Motor neuron (in vitro differentiated cells): ENCODE measurements around the gene KLHL29. TPM values are rescaled to one million over a fixed set of nuclear protein-coding genes. Genes with fewer than 3 reads are reported as not detected.

Experiments used
- ATAC-seq, 8 experiments: fragments of 200-7000 bp; cut with Tn5 transposase; replicated peaks in 6 of 8; 2 replicates each; pipeline ENCODE4 v1.8.0; 2021; ENCODE audit warnings: mild to moderate bottlenecking in 8 of 8, moderate library complexity in 8 of 8
- H3K27ac ChIP-seq, 2 donors: fragments of 250-450 bp; sonication (Bioruptor Pico); 2 replicates each; pipeline ENCODE4 v1.9.0; 2021; ENCODE audit warnings: antibody characterized with exemption in 2 of 2, mild to moderate bottlenecking in 2 of 2, moderate library complexity in 1 of 2
- H3K4me1 ChIP-seq, 2 donors: fragments of 250-450 bp; sonication (Bioruptor Pico); replicated peaks in 1 of 2; 2 replicates each; pipeline ENCODE4 v1.6.1; 2021; ENCODE audit warnings: antibody characterized with exemption in 2 of 2, mild to moderate bottlenecking in 2 of 2, moderate library complexity in 1 of 2
- H3K4me3 ChIP-seq, 5 donors: fragments of 250-450 bp; sonication (Bioruptor Pico); 2 replicates each; pipeline ENCODE4 v1.9.0; 2021; ENCODE audit warnings: antibody characterized with exemption in 5 of 5, mild to moderate bottlenecking in 5 of 5, moderate library complexity in 4 of 5
- WGBS, 10 experiments: fragments of 450-650 bp; shearing (Covaris generic); methylation state at CpG; one replicate each; pipeline ENCODE4 v1.0.0; 2022; 5-methylcytosine and 5-hydroxymethylcytosine counted together
- in situ Hi-C, 9 experiments: fragments of 400-800 bp; cut with MboI; loops; one replicate each; pipeline ENCODE4 v1.15.0; 2021; ENCODE audit warnings: low sequenced_read_pairs in 9 of 9, low pct_unique_long_range_greater_than_20kb in 2 of 9; ENCODE audit not compliant: unreplicated experiment in 9 of 9
- total RNA-seq, 8 experiments: library from RNA; unstranded; fragments of 300-600 nt; gene quantifications; 2 replicates each; pipeline versions ENCODE4 v1.2.3 to v1.2.4, GENCODE V29; 2022

Gene KLHL29
- total RNA-seq, 8 experiments from 2014 or later, result 4.1 to 58.7 (median 5.4) TPM

GRCh38 chr2:23432531-23432930 lies 47.6 kb downstream of the KLHL29 start:
- no peak overlapping the region for H3K4me3 ChIP-seq
- WGBS, 10 experiments, result 50 to 100% (median 89%) methylated on average over 1 to 3 of the region's 3 CpGs; no CpG with 5 or more reads in 4 of the 10 experiments
- in situ Hi-C loops, result no loop called here

GRCh38 chr2:23433282-23433681 lies 48.3 kb downstream of the KLHL29 start:
- Histone ChIP-seq H3K4me1 (peaks cover 4 to 6% of the 10 kb centered on the region in 2 donors), H3K27ac (no peak overlapping the region), H3K4me3 (no peak overlapping the region)
- ATAC-seq, result no peak
- in situ Hi-C loops, result no loop called here
- 33 to 100% (median 88%) methylated on average over 1 to 4 of the region's 6 CpGs; no CpG with 5 or more reads in 4 of the 10 experiments for WGBS, 10 experiments

More at GRCh38 chr2:23432531-23432930, 47.6 kb downstream of the KLHL29 start:
- no peak for ATAC-seq
- Histone ChIP-seq H3K4me1 (peaks cover 4 to 6% of the 10 kb centered on the region in 2 donors), H3K27ac (no peak overlapping the region)

- WGBS, 10 experiments, result 74 to 100% (median 88%) methylated on average over 1 to 5 of the region's 6 CpGs; no CpG with 5 or more reads in 4 of the 10 experiments
- Histone ChIP-seq H3K27ac (no peak overlapping the region), H3K4me1 (peaks cover 4 to 6% of the 10 kb centered on the region in 2 donors), H3K4me3 (no peak overlapping the region)
- in situ Hi-C loops, result no loop called here
- ATAC-seq, result peak; percentile 29 to 96 (median 82)
Observed at GRCh38 chr2:23434721-23435121, 49.7 kb downstream of the KLHL29 start.

GRCh38 chr2:23435250-23436035 lies 50.5 kb downstream of the KLHL29 start:
- in situ Hi-C loops, result no loop called here
- whole genome bisulfite sequencing, 10 experiments, result 52 to 100% (median 80%) methylated on average over 1 to 8 of the region's 9 CpGs; no CpG with 5 or more reads in 1 of the 10 experiments
- ATAC-seq, result peak in 3 of 8 experiments; percentile 7 to 15 (median 12)
- no peak overlapping the region for H3K27ac ChIP-seq
- H3K4me1 ChIP-seq, result peaks cover 4 to 6% of the 10 kb centered on the region in 2 donors
- H3K4me3 ChIP-seq, result no peak overlapping the region

GRCh38 chr2:23436346-23437098 lies 51.5 kb downstream of the KLHL29 start:
- ATAC-seq, result peak in 3 of 8 experiments; percentile 24 to 52 (median 51)
- WGBS, 10 experiments, result 7 to 100% (median 70%) methylated on average over 2 to 11 of the region's 16 CpGs; no CpG with 5 or more reads in 1 of the 10 experiments
- no peak overlapping the region for H3K27ac ChIP-seq
- peaks cover 4 to 6% of the 10 kb centered on the region in 2 donors for H3K4me1 ChIP-seq
- in situ Hi-C loops, result no loop called here
- no peak overlapping the region for H3K4me3 ChIP-seq

- in situ Hi-C loops, result no loop called here
- ATAC-seq, result no peak
- peaks cover 0 to 6% of the 10 kb centered on the region in 2 donors for H3K4me1 ChIP-seq
- H3K4me3 ChIP-seq, result no peak overlapping the region
- H3K27ac ChIP-seq, result no peak overlapping the region
- WGBS, 10 experiments, result 54 to 100% (median 93%) methylated on average over 1 of the region's 1 CpG; no CpG with 5 or more reads in 4 of the 10 experiments
Observed at GRCh38 chr2:23441414-23441813, 56.4 kb downstream of the KLHL29 start.

GRCh38 chr2:23445450-23445868 lies 60.5 kb downstream of the KLHL29 start:
- Histone ChIP-seq H3K4me3 (no peak overlapping the region), H3K27ac (no peak overlapping the region), H3K4me1 (no peaks in the 10 kb centered on the region)
- 26 to 91% (median 83%) methylated on average over 1 to 4 of the region's 4 CpGs for WGBS, 10 experiments
- in situ Hi-C loops, result no loop called here
- peak in 1 of 8 experiments; percentile 16 for ATAC-seq

GRCh38 chr2:23446916-23447315 lies 61.9 kb downstream of the KLHL29 start:
- in situ Hi-C loops, result no loop called here
- Histone ChIP-seq H3K27ac (no peak overlapping the region), H3K4me1 (no peaks in the 10 kb centered on the region), H3K4me3 (no peak overlapping the region)
- 72 to 97% (median 83%) methylated on average over 2 to 5 of the region's 5 CpGs; no CpG with 5 or more reads in 5 of the 10 experiments for WGBS, 10 experiments
- no peak for ATAC-seq

GRCh38 chr2:23447405-23447804 lies 62.4 kb downstream of the KLHL29 start:
- no peak for ATAC-seq
- Histone ChIP-seq H3K4me3 (no peak overlapping the region), H3K27ac (no peak overlapping the region), H3K4me1 (no peaks in the 10 kb centered on the region)
- in situ Hi-C loops, result no loop called here
- 14 to 100% (median 83%) methylated on average over 1 to 3 of the region's 3 CpGs; no CpG with 5 or more reads in 2 of the 10 experiments for WGBS, 10 experiments

GRCh38 chr2:23448906-23449305 lies 63.9 kb downstream of the KLHL29 start:
- in situ Hi-C loops, result no loop called here
- ATAC-seq, result no peak
- WGBS, 10 experiments, result 80 to 100% (median 97%) methylated on average over 1 to 2 of the region's 2 CpGs; no CpG with 5 or more reads in 4 of the 10 experiments
- peaks cover 9 to 11% of the 10 kb centered on the region in 2 donors for H3K4me1 ChIP-seq
- H3K27ac ChIP-seq, result no peak overlapping the region
- H3K4me3 ChIP-seq, result no peak overlapping the region

- H3K4me3 ChIP-seq, result no peak overlapping the region
- no peak overlapping the region for H3K27ac ChIP-seq
- in situ Hi-C loops, result no loop called here
- peaks cover 13 to 16% of the 10 kb centered on the region in 2 donors for H3K4me1 ChIP-seq
- peak in 2 of 8 experiments; percentile 27 to 31 for ATAC-seq
Observed at GRCh38 chr2:23449413-23449812, 64.4 kb downstream of the KLHL29 start.

- peak in 3 of 8 experiments; percentile 69 to 79 (median 77) for ATAC-seq
- in situ Hi-C loops, result no loop called here
Observed at GRCh38 chr2:23449831-23450331, 64.9 kb downstream of the KLHL29 start.

GRCh38 chr2:23452372-23452771 lies 67.4 kb downstream of the KLHL29 start:
- Histone ChIP-seq H3K4me3 (no peak overlapping the region), H3K4me1 (peaks cover 18 to 23% of the 10 kb centered on the region in 2 donors), H3K27ac (no peak overlapping the region)
- no peak for ATAC-seq
- 20 to 100% (median 78%) methylated on average over 1 to 5 of the region's 5 CpGs; no CpG with 5 or more reads in 3 of the 10 experiments for WGBS, 10 experiments
- in situ Hi-C loops, result no loop called here

More at GRCh38 chr2:23449831-23450331, 64.9 kb downstream of the KLHL29 start:
- no peak overlapping the region for H3K4me3 ChIP-seq
- 50 to 100% (median 86%) methylated on average over 1 to 5 of the region's 14 CpGs for WGBS, 10 experiments
- no peak overlapping the region for H3K27ac ChIP-seq
- peaks cover 17 to 21% of the 10 kb centered on the region in 2 donors for H3K4me1 ChIP-seq
